Measurements from ENCODE around the gene ATP10B.
"Not testable (repeated sequence)": the region's sequence is repeated elsewhere in the genome, so short reads cannot be mapped to it uniquely, and the experiment has no call there.

Gene ATP10B, protein sequence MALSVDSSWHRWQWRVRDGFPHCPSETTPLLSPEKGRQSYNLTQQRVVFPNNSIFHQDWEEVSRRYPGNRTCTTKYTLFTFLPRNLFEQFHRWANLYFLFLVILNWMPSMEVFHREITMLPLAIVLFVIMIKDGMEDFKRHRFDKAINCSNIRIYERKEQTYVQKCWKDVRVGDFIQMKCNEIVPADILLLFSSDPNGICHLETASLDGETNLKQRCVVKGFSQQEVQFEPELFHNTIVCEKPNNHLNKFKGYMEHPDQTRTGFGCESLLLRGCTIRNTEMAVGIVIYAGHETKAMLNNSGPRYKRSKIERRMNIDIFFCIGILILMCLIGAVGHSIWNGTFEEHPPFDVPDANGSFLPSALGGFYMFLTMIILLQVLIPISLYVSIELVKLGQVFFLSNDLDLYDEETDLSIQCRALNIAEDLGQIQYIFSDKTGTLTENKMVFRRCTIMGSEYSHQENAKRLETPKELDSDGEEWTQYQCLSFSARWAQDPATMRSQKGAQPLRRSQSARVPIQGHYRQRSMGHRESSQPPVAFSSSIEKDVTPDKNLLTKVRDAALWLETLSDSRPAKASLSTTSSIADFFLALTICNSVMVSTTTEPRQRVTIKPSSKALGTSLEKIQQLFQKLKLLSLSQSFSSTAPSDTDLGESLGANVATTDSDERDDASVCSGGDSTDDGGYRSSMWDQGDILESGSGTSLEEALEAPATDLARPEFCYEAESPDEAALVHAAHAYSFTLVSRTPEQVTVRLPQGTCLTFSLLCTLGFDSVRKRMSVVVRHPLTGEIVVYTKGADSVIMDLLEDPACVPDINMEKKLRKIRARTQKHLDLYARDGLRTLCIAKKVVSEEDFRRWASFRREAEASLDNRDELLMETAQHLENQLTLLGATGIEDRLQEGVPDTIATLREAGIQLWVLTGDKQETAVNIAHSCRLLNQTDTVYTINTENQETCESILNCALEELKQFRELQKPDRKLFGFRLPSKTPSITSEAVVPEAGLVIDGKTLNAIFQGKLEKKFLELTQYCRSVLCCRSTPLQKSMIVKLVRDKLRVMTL (N-terminal part only)

DNA sequence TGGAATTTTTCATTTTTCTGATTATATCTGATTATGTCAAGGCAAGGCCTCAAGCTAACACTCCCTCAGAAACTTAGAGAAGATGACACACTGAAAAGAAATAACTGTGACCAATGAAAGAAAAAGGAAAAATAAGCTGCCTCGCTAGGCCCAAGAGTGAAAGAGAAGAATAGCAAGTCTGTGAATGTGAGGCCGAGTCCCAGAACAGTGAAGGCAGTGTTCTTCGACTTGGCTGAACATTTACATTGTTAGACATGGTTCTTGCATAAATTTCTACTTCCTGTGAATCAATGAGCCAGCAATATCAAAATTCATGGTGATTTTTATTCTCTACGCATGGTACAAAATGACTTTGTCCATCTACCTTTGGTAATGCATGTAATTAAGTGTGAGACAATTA is at the start of gene ATP10B:
TSS of gene ATP10B (minus strand) at position 163 of the 400 bp plus-strand sequence. CDS start 164,137 bp downstream, outside the sequence.
- DNase-seq (ENCODE audit: low spot score), result no peak

DNA sequence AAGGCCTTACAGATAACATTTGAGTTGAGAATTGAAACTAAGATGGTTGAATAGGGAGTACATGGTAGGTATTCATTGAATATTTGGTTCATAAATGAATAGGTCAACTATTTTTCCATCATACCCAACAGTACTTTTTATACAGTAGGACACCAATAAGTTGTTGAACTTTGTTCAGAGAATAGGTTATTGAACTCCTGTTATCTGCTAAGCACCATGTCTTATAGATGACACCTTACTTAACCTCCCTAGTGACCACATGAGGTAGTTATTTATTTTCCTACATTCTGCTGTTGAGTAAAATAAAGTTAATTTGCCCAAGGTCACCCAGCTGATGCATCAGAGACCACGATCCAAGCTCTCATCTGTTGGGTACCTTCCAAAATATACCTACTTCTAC is 49.6 kb upstream of the ATP10B start:
- DNase-seq (ENCODE audit: low spot score), result no peak

DNA sequence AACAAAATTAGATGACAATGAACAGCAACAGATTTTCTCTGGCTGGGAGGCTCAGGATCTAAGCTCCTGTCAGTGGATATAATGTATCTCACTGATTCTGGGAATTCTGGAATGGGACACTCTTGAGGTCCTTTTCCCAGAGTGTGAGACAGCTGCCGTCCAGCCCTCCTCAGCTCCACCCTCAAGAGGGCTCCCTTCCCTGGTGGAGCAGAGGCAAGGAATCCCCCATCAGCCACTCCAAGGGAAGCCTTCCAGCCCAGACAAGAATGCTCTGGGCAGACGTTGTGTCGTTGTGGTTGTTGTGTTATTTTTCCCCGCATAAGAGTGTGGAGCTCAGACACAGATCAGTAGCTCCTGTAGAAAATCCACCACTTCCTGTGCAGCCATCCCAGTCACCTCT is 47.7 kb upstream of the ATP10B start:
- no peak for DNase-seq (ENCODE audit: low spot score)

DNA sequence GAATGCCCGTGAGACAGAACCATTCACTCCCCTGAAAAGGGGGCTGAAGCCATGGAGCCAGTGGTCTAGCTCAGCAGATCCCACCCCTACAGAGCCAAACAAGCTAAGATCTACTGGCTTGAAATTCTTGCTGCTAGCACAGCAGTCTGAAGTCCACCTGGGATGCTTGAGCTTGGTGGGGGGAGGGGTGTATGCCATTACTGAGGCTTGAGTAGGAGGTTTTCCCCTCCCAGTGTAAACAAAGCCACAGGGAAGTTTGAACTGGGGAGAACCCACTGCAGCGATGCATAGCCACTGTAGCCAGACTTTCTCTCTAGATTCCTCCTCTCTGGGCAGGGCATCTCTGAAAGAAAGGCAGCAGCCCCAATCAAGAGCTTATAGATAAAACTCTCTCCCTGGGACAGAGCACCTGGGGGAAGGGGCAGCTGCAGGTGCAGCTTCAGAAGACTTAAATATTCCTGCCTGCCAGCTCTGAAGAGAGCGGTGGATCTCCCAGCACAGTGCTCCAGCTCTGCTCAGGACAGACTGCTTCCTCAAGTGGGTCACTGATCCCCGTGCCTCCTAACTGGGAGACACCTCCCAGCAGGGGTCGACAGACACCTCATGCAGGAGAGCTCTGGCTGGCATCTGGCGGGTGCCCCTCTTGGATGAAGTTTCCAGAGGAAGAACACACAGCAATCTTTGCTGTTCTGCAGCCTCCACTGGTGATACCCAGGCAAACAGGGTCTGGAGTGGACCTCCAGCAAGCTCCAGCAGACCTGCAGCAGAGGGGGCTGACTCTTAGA is 41.4 kb upstream of the ATP10B start:
- DNase-seq (ENCODE audit: low spot score), result not testable (repeated sequence)

DNA sequence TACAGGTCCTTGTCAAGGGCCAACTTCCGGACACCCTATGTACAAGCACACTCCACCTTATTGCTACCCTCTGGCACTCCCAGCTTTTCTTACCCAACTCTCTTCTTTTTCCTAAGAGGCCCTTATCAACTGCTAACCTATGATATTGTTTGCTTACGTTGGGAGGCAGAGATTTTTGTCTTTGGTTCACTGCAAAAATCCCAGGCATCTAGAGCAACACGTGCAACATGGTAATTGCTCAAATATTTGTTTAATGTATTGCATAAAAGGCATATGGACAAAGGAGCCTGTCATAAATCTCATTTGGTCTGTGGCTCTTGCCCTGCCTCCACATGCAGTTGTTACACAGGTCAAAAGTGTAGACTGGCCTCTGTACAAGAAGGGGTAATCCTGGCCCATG is 35.8 kb upstream of the ATP10B start:
- DNase-seq (ENCODE audit: low spot score), result no peak

DNA sequence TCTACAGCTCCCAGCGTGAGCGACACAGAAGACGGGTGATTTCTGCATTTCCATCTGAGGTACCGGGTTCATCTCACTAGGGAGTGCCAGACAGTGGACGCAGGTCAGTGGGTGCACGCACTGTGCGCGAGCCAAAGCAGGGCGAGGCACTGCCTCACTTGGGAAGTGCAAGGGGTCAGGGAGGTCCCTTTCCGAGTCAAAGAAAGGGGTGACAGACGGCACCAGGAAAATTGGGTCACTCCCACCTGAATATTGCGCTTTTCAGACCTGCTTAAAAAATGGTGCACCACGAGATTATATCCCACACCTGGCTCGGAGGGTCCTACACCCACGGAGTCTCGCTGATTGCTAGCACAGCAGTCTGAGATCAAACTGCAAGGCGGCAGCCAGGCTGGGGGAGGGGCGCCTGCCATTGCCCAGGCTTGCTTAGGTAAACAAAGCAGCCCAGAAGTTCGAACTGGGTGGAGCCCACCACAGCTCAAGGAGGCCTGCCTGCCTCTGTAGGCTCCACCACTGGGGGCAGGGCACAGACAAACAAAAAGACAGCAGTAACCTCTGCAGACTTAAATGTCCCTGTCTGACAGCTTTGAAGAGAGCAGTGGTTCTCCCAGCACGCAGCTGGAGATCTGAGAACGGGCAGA is 21.7 kb upstream of the ATP10B start:
- DNase-seq (ENCODE audit: low spot score), result not testable (repeated sequence)

DNA sequence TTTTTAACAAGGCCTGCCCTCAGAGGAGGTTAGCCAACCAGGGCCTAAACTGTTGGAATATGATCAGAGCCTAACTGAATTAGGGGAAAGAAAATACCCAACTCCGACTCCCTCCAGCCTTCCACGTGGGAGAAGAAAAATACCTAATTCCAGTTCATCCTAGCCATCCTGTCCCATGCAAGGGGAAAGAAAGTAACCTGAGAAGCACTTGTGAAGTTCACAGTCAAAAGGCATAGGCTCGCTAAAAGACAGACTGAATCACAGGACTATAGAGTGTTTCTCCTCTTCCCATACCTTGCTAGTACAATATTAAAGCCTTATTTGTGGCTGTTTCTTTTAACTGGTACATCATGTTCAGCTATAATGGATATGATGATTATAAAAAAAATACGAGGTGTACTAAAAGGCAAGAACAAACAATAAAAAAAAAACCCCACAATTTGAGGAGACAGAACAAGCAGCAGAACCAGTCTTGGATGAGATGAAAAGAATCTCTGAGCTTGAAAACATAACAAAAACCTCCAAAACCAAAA is 18.0 kb upstream of the ATP10B start:
- DNase-seq (ENCODE audit: low spot score), result no peak

DNA sequence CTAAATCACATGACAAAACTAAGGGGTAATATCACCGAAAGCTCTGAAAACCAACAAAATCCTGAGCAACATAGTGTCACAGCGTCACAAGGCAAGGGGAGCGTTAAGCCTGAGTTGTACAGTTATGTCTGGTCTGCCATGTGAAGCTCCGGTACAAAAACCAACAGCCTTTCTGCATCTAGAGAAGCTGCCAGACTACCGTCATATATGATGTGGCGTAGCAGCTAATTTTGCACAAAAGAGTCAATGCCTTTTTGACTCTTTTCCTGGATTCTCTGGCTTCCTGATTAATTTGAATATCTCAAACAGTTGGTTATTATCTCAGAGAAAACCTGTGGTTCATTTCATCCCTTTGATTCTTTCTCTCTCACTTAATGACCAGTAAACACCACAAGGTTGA is 16.0 kb upstream of the ATP10B start:
- DNase-seq (ENCODE audit: low spot score), result no peak

DNA sequence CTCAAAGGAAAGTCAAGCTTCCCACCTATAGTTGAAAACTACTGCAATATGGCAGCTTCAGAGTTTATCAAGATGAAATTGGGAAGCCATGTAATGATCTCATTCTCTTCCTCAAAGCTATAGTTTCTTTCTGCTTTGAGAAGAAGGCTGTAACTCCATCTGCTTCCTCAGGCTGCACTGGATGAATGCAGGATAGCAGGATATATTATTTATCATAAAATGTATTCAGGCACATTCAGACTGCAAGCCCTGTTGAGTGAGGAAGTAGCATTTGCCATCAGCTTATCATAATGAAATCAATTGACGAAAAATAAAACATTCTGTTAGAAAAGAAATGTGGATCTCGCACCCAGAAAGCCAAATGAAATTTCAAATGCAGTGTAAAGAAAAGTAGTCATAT is 560 bp downstream of the ATP10B start:
- DNase-seq (ENCODE audit: low spot score), result no peak

DNA sequence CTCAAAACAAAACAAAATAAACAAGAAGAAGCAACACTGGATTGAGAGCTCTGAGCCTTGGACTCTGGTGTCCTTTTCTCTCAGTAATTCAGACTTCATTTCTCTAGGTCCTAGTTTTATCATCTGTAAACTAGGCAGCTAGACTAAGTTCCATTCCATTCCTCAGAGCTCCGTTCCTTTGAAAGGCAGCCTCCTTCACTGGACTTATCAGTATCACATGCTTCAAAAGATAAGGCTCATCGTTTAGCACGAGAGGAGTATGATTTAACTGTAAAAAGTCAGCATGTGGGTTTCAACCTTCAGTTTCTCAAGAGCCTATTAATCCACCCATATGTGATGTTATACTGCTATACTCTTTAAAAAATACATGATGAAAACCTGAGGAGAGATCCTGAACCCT is 1.6 kb downstream of the ATP10B start:
- DNase-seq (ENCODE audit: low spot score), result no peak

DNA sequence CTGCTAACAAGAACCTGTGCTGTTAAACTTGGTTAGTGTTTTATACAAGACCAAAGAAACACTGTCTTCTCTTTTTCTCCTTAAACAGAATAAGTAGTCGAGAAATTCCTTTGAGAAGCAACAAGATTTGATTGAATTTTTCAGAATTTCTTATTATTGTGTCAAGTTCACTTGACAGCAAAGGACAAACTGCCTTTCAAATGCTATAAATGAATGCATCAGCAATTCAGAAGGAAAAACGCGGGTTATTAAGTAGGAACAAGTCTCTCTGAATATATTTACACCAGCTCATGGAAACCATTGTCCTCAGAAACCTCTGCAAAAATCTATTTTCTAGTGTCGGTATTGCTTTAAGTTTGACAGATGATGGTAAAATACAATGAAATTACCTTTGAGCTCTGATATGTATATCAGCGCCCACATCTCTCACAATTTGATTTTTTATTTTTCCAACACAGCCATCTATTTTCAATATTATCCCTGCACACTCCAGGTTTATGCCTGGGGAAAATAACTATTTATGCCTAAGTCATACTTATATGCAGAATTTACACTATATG is 4.4 kb downstream of the ATP10B start:
- no peak for DNase-seq (ENCODE audit: low spot score)

DNA sequence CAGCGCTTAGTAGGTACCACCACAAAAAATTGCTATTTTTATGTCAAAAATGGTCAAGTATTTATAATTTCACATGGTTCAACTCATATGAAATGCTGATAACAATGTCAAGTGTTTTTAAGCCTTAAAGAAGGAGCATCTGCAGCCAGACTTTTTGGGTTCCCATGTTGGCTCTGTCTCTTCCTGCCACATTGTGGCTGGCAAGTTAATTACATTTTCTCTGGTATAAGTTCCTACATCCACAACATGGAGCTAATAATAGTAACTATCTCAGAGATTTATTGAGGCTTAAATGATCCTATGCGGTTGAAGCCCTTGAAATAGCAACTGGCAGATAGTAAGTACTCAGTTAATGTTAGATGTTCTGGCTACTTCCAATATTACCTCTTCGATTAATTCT is 5.4 kb downstream of the ATP10B start:
- no peak for DNase-seq (ENCODE audit: low spot score)

DNA sequence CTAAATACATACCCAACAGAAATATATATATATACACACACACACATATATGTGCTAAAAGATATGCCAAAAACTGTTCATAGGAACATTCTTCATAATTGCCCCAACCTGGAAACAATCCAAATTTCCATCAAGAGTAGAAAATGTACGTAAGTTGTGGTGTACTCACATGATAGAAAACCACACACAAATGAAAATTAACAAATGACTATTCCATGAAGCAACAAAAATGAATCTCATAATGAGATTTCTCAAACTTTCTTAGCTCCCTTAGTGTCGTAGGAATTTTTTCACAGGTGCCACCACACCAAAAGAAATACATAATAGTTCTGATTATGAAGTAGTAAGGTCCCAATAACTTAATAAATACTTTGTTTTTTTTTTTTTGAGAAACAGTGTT is 7.8 kb downstream of the ATP10B start:
- DNase-seq (ENCODE audit: low spot score), result no peak

DNA sequence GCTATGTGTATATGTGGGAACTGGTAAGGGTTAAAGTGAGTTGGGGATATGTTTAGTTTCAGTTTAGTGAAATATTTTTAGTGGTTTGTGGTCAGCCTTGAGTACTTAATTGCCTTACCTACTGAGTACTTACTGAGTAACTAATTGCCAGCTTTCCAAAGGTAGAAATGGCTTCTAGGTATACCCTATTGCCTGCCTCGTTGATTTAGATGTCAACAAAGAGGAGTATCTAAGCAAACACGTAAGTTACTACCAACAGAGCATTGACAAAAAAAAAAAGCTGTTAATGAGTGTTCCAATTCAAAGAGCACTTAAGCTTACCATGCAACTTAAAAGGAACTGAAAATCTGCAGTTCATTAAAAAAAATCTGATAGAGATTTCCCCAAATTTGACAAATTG is 8.8 kb downstream of the ATP10B start:
- DNase-seq (ENCODE audit: low spot score), result no peak

DNA sequence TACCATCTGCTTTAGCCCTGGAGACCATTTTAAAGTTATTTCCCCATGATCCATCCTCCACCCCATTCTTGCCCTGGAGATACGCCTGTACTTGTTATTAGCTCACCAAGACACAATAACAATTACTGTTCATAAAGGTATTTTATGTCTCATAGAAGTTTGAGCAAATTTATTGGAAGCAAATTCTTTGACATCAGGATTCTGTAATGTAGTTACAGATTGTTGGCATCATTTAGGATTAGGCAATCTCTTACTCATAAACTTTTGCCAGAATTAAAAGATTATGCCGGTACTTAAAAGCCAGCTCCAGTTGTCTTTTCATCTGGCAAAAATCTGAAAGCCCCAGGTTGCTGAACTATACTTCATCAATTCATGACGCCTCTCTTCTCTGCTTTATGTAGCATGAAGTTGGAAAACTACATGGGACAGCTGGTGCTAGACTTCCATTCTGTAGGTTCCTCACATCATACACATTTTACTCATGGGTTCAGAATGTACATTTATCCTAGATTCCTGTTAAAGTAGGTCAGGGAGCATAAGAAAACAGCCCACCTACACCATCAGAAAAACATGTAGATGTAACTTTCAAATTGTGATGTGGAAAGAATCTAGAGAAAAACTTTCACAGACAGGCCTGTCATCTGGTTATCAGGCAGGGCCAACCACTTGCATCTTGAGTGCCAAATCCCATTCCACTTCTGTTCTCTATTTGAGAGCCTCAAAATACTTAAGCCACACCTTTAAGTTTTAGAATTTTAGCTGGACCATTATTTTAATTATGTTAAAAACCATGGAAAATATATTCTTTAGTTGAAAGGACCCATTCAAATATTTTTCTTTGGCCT is 14.0 kb downstream of the ATP10B start:
- DNase-seq (ENCODE audit: low spot score), result no peak

DNA sequence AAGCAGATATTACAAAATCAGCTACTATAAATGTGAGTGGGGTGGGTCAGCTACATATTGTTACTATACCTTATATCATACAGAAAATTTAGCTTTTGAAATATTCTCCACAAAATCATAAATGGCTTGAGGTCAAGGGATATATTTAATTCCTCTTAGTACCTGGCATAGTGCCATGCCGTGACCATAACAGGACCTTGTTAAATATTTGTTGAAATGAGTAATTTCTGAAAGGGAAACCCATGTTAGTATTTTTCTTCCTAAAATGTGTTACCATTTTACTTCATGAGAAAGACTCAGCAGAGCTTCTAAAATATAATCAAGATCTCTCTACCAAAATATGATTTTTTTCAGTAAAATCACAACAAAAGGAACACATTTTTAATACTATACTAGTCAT is 14.8 kb downstream of the ATP10B start:
- DNase-seq (ENCODE audit: low spot score), result no peak

DNA sequence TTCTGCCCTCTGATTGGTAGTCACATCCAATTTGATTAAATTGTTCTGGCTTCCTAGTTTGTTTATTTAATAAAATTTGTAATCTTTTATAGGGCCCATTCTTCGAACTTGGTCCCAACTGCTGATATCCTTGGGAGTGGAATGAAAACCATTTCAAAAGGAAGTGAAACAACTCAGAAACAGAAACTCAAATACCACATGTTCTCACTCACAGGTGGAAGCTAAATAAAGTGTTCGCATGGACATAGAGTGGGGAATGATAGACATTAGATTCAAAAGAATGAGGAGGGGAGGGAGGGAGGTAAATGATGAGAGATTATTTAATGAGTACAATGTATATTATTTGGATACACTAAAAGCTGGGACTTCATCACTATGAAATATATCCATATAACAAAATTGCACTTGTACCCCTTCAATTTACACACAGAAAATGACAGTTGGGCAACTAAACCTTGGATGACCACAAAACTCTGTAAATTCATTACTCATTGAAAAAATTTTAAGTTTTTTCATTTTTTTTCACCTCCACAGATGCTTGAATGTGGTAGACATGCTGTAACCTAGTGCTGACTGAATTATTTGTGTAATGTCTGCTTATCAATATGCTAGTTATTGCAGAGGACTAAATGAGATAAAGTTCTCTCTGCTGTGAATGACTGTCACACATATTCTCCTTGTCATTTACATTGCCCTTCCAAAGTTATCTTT is 16.0 kb downstream of the ATP10B start:
- DNase-seq (ENCODE audit: low spot score), result no peak

DNA sequence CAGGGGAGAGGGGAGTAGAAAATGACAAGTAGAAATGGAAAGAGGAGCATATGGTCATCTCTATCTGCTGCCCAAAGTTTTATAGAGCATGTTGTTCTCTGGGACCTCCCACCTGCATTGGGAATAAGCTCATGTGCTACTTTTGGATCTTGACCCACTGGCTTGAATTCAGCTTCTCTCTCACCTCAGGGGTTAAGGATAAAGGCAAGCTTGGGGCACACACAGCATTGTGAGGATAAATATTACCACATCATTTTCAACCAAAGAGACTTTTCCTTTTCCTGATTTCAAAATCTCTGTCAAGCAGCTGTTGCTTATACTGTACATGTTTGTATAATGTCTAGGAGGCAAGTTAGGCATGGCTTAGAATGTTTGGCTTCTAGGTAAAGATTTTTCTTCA is 16.6 kb downstream of the ATP10B start:
- DNase-seq (ENCODE audit: low spot score), result no peak

DNA sequence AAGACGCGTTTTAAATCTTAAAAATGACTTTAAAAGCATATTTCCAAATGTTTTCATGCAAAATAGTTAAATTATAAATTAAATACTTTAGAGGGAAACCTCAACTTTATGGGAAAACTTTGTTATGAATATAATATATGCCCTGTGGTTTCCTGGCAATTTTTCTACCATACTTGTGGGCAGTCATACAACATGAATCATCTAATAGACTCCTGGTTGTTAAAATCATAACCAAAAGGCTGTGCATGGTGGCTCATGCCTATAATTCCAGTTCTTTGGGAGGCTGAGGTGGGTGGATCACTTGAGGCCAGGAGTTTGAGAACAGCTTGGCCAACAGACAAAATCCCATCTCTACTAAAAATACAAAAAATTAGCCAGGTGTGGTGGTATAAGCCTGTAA is 18.2 kb downstream of the ATP10B start:
- no peak for DNase-seq (ENCODE audit: low spot score)

Measured in left forelimb (tissue), 1 donor.